HepG2 (cell line): ENCODE data around the gene LTC4S. TPM values are rescaled to one million over a fixed set of nuclear protein-coding genes. Genes with fewer than 3 reads are reported as not detected.

ENCODE experiments used
- FLYWCH1 ChIP-seq: sonication (generic); formaldehyde crosslinking; IDR thresholded peaks from 2 replicates; pipeline ENCODE4 v1.8.1; 2023; ENCODE audit warnings: mild to moderate bottlenecking, missing genetic modification reagents
- FOXK1 ChIP-seq: sonication (generic); formaldehyde crosslinking; IDR thresholded peaks from 2 replicates; pipeline ENCODE4 v1.4.0; 2020; ENCODE audit warnings: low read depth, missing genetic modification reagents, borderline replicate concordance
- GTF3A ChIP-seq: sonication (generic); formaldehyde crosslinking; conservative IDR thresholded peaks from 2 replicates; pipeline ENCODE4 v1.4.0; 2020; ENCODE audit warnings: mild to moderate bottlenecking, missing genetic modification reagents
- KLF13 ChIP-seq: sonication (generic); formaldehyde crosslinking; IDR thresholded peaks from 2 replicates; pipeline ENCODE4 v1.4.0; 2020; ENCODE audit warnings: mild to moderate bottlenecking, missing genetic modification reagents
- PPARG ChIP-seq: conservative IDR thresholded peaks from 2 replicates; pipeline ENCODE4 v1.6.1; 2016; ENCODE audit warnings: missing biosample characterization, missing genetic modification reagents
- RAD21 ChIP-seq: fragments of 450-650 bp; formaldehyde crosslinking; IDR thresholded peaks from 2 replicates; pipeline ENCODE4 v1.5.0; 2020; ENCODE audit warnings: mild to moderate bottlenecking
- TFDP2 ChIP-seq: sonication (generic); formaldehyde crosslinking; IDR thresholded peaks from 2 replicates; pipeline ENCODE4 v1.4.0; 2020; ENCODE audit warnings: missing genetic modification reagents
- TOE1 ChIP-seq: sonication (generic); formaldehyde crosslinking; IDR thresholded peaks from 2 replicates; pipeline ENCODE4 v1.4.0; 2020; ENCODE audit warnings: mild to moderate bottlenecking, missing genetic modification reagents
- ZNF251 ChIP-seq: sonication (generic); formaldehyde crosslinking; IDR thresholded peaks from 2 replicates; pipeline ENCODE4 v1.9.0; 2021; ENCODE audit warnings: mild to moderate bottlenecking, missing genetic modification reagents
- ZNF253 ChIP-seq: sonication (generic); formaldehyde crosslinking; IDR thresholded peaks from 2 replicates; pipeline ENCODE4 v1.8.0; 2022; ENCODE audit warnings: mild to moderate bottlenecking, missing genetic modification reagents, borderline replicate concordance
- ZNF326 ChIP-seq: sonication (generic); formaldehyde crosslinking; IDR thresholded peaks from 2 replicates; pipeline ENCODE4 v1.4.0; 2020; ENCODE audit warnings: missing genetic modification reagents, borderline replicate concordance
- ZNF407 ChIP-seq: sonication (generic); formaldehyde crosslinking; IDR thresholded peaks from one replicate; pipeline ENCODE4 v1.5.1; 2020; ENCODE audit warnings: mild to moderate bottlenecking, missing genetic modification reagents; ENCODE audit errors: not compliant biosample characterization
- ZNF503 ChIP-seq: sonication (generic); formaldehyde crosslinking; IDR thresholded peaks from 2 replicates; pipeline ENCODE4 v1.4.0; 2020; ENCODE audit warnings: missing genetic modification reagents
- ZNF597 ChIP-seq: sonication (generic); formaldehyde crosslinking; IDR thresholded peaks from 2 replicates; pipeline ENCODE4 v1.5.0; 2020; ENCODE audit warnings: missing genetic modification reagents
- ZSCAN5A ChIP-seq: sonication (generic); formaldehyde crosslinking; IDR thresholded peaks from 2 replicates; pipeline ENCODE4 v1.8.0; 2022; ENCODE audit warnings: mild to moderate bottlenecking, missing genetic modification reagents, borderline replicate concordance
- polyA plus RNA-seq, 8 experiments: library from polyadenylated mRNA; depleted of rRNA in 3 of 8; stranded (reverse) in 7 of 8; unstranded in 1 of 8; fragments of >200 nt; fragmentation: Illumina TruSeq in 4 of 8; extraction: Trizol in 4 of 8; gene quantifications; 2 replicates each; pipeline versions ENCODE4 v1.2.1 to v1.2.3, GENCODE V29; 2011 to 2016; ENCODE audit warnings: low read depth in 4 of 8, missing spikeins in 1 of 8, mixed read lengths in 1 of 8; ENCODE audit not compliant: insufficient read depth in 1 of 8
- total RNA-seq, 5 experiments: library from RNA; depleted of rRNA; stranded (reverse); fragments of >200 nt; fragmentation: Illumina TruSeq; extraction: Trizol; gene quantifications; 2 replicates each; pipeline ENCODE4 v1.2.3, GENCODE V29; 2016; ENCODE audit warnings: low read depth in 1 of 5

LTC4S gene
- total and polyA plus RNA-seq, 2 of the 13 experiments (the other 11 are each of a cell fraction or from before 2014, with no cell fraction given) = 0.35 TPM; not detected in 1

GRCh38 chr5:179818746-179819295 lies 25.0 kb downstream of the LTC4S start (continued):
- TF ChIP-seq ZNF407 (CRISPR knock-in tag) = no peak
- peak; percentile 67; the same call in 1 of the 2 replicates for TF ChIP-seq FLYWCH1 (CRISPR knock-in tag)
- TF ChIP-seq ZSCAN5A (CRISPR knock-in tag) = peak; percentile 57; the same call in 1 of the 2 replicates
- TF ChIP-seq TFDP2 (CRISPR knock-in tag) = peak; percentile 93
- TF ChIP-seq GTF3A (CRISPR knock-in tag) = no peak
- peak; percentile 20 for TF ChIP-seq RAD21 (CRISPR knock-in tag)
- TF ChIP-seq ZNF253 (CRISPR knock-in tag) = no peak
- TF ChIP-seq ZNF503 (CRISPR knock-in tag) = peak; percentile 85; the same call in 1 of the 2 replicates
- no peak for TF ChIP-seq KLF13 (CRISPR knock-in tag)
- peak; percentile 99 for TF ChIP-seq FOXK1
- TF ChIP-seq PPARG (CRISPR knock-in tag) = peak; percentile 100
- TF ChIP-seq TOE1 (CRISPR knock-in tag) = no peak
- TF ChIP-seq ZNF597 (CRISPR knock-in tag) = no peak
- TF ChIP-seq ZNF326 = no peak
- TF ChIP-seq ZNF251 (CRISPR knock-in tag) = no peak; the same call in 1 of the 2 replicates
